Measurements from ENCODE around the gene NFASC. TPM values are rescaled to one million over a fixed set of nuclear protein-coding genes. Genes with fewer than 3 reads are reported as not detected.

The NFASC gene
- total RNA-seq, 1 donor from 2014 or later = 0.18 TPM

DNA sequence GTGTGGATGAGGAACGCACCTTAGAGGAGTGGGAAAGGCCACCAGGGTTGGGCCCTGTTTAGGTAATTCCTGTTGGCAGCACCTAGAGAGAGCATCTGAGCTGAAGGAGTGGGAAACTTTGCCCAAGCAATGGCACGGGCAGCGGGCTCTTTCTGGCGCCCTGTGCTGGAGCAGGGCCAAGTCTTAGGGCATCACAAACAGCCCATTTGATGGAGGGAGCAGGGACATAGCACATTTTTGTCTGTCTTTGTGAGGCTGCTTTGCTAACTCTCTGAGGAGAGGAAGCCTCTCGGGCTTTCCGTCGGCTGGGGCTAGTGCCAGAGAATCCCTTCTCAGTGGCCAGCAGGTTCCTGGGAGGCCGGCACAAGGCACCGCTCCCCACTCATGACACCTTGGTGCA is 149.8 kb downstream of the NFASC start:
- no peak overlapping the region for H3K27ac Mint-ChIP-seq
- no peaks in the 10 kb centered on the region for H3K4me1 Mint-ChIP-seq (ENCODE audit: low read depth)
- peaks cover 1% of the 10 kb centered on the region for H3K27me3 Mint-ChIP-seq (ENCODE audit: low read depth)
- no peaks in the 10 kb centered on the region for H3K9me3 Mint-ChIP-seq
- no peak for DNase-seq (ENCODE audit: low spot score)
- H3K4me3 Mint-ChIP-seq (ENCODE audit: low read depth) = no peak overlapping the region
- intact Hi-C loops (cut with micrococcal nuclease) = no loop called here
- no peaks in the 10 kb centered on the region for H3K36me3 Mint-ChIP-seq (ENCODE audit: low read depth)

DNA sequence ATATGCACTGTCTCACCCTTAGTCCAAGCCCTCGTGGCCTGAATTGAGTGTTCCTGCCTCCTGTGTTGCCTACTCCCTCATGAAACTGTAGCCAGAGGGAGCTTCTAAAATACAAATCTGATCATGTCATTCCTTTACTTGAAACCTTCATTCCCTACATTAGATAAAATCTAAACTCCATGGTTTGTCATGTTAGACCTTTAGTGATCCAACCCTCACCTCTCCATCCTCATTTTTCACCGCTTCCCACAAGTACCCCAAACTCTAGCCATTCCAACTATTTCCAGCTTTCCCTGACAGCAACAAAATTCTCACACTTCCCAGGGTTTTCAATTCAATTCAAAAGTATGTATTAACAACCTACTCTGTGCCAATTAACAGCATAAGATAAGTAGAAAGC is 154.0 kb downstream of the NFASC start:
- peaks cover 1% of the 10 kb centered on the region for H3K27me3 Mint-ChIP-seq (ENCODE audit: low read depth)
- no peak for DNase-seq (ENCODE audit: low spot score)
- H3K4me1 Mint-ChIP-seq (ENCODE audit: low read depth) = no peaks in the 10 kb centered on the region
- no peaks in the 10 kb centered on the region for H3K9me3 Mint-ChIP-seq
- H3K4me3 Mint-ChIP-seq (ENCODE audit: low read depth) = no peak overlapping the region
- intact Hi-C loops (cut with micrococcal nuclease) = no loop called here
- H3K27ac Mint-ChIP-seq = no peak overlapping the region
- H3K36me3 Mint-ChIP-seq (ENCODE audit: low read depth) = no peaks in the 10 kb centered on the region

DNA sequence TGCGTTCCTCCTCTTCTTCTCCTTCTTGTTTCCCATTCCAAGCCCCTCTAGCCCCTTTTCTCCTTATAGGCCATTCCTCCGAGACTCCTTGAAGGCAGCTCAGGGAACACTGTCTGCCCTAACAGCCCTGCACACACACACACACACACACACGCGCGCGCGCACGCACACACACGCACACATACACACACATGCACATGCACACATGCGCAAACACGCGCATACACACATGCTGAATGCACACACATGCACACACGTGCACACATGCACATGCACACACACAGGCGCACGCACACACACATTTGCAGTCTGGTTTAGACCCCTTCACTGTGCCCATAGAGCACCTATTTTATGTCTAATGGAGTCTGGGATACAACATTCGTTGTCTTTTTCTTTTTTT is 154.6 kb downstream of the NFASC start:
- no peaks in the 10 kb centered on the region for H3K36me3 Mint-ChIP-seq (ENCODE audit: low read depth)
- DNase-seq (ENCODE audit: low spot score) = no peak
- H3K27me3 Mint-ChIP-seq (ENCODE audit: low read depth) = peaks cover 1% of the 10 kb centered on the region
- H3K27ac Mint-ChIP-seq = no peak overlapping the region
- H3K4me1 Mint-ChIP-seq (ENCODE audit: low read depth) = no peaks in the 10 kb centered on the region
- H3K9me3 Mint-ChIP-seq = no peaks in the 10 kb centered on the region
- intact Hi-C loops (cut with micrococcal nuclease) = no loop called here
- no peak overlapping the region for H3K4me3 Mint-ChIP-seq (ENCODE audit: low read depth)

DNA sequence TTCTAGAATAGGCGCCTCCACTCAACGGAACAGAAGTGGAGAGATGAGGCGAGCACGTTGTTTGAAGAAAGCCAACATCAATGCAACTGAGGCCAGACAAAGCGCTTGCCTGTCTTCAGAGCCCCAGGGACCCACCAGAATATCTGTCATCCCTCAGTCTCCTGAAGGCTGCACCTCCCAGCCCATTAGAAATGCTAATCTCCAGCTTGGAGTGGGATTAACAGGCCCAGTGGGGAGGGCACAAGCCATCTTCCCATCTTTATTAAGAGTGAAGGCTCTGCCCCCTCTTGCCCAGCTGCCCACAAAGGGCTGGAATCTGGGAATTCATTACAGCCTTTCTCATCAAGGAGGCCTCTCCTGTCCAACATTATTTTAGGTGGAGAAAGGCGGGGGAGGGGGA is 155.5 kb downstream of the NFASC start:
- intact Hi-C loops (cut with micrococcal nuclease) = no loop called here
- H3K27me3 Mint-ChIP-seq (ENCODE audit: low read depth) = peaks cover 1% of the 10 kb centered on the region
- no peaks in the 10 kb centered on the region for H3K36me3 Mint-ChIP-seq (ENCODE audit: low read depth)
- no peak for DNase-seq (ENCODE audit: low spot score)
- H3K9me3 Mint-ChIP-seq = no peaks in the 10 kb centered on the region
- no peak overlapping the region for H3K4me3 Mint-ChIP-seq (ENCODE audit: low read depth)
- no peak overlapping the region for H3K27ac Mint-ChIP-seq
- no peaks in the 10 kb centered on the region for H3K4me1 Mint-ChIP-seq (ENCODE audit: low read depth)

DNA sequence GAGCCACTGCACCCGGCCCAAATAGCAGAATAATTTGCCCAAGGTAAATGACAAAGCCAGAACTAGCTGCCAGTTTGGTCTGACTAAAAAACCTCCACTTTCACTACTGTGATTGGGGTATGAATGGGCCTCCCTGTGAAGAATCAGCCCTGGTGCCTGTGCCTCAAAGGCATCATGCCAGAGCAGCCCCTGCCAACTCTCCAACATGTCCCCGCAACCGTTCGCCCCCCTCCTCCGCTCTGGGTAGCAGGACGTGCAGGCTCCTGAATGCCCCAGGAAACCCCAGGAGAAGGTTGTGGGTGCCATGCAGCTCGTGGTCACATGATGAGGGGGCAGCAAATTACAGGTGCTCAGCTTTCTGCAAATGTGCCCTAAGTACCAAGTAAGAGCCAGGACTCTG is 157.7 kb downstream of the NFASC start:
- Mint-ChIP-seq H3K4me1 (ENCODE audit: low read depth) (no peaks in the 10 kb centered on the region), H3K27me3 (ENCODE audit: low read depth) (peaks cover 1% of the 10 kb centered on the region), H3K27ac (no peak overlapping the region), H3K9me3 (no peaks in the 10 kb centered on the region), H3K36me3 (ENCODE audit: low read depth) (no peaks in the 10 kb centered on the region), H3K4me3 (ENCODE audit: low read depth) (no peak overlapping the region)
- intact Hi-C loops (cut with micrococcal nuclease) = no loop called here
- DNase-seq (ENCODE audit: low spot score) = no peak

DNA sequence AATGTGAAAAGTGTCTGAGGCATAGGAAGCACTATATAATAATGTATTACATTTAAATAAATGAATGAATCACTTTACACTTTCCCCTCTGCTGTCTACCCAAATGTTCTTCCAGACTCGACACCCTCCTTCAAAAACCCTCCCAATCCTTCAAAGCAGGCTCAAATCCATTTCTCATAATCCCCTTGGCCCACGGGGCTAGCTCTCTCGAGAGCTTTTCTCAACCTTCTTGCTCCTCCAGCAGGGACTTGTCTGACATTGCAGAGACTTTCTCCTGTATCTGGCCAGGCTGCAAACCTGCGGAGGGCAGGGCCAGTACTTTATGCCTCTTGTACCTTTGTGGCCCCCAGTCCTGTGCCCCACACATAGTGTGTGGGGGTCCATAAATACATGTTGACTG is 158.3 kb downstream of the NFASC start:
- Mint-ChIP-seq H3K27ac (no peak overlapping the region), H3K4me3 (ENCODE audit: low read depth) (no peak overlapping the region), H3K27me3 (ENCODE audit: low read depth) (peaks cover 1% of the 10 kb centered on the region), H3K9me3 (no peaks in the 10 kb centered on the region), H3K36me3 (ENCODE audit: low read depth) (no peaks in the 10 kb centered on the region), H3K4me1 (ENCODE audit: low read depth) (no peaks in the 10 kb centered on the region)
- intact Hi-C loops (cut with micrococcal nuclease) = no loop called here
- no peak for DNase-seq (ENCODE audit: low spot score)

- intact Hi-C loops (cut with micrococcal nuclease) = no loop called here
- Mint-ChIP-seq H3K27ac (no peak overlapping the region), H3K27me3 (ENCODE audit: low read depth) (peaks cover 2% of the 10 kb centered on the region), H3K4me1 (ENCODE audit: low read depth) (no peaks in the 10 kb centered on the region), H3K36me3 (ENCODE audit: low read depth) (no peaks in the 10 kb centered on the region), H3K4me3 (ENCODE audit: low read depth) (no peak overlapping the region), H3K9me3 (no peaks in the 10 kb centered on the region)
- DNase-seq (ENCODE audit: low spot score) = no peak
These were observed 159.6 kb downstream of the NFASC start for GRCh38 chr1:205030241-205030640.

DNA sequence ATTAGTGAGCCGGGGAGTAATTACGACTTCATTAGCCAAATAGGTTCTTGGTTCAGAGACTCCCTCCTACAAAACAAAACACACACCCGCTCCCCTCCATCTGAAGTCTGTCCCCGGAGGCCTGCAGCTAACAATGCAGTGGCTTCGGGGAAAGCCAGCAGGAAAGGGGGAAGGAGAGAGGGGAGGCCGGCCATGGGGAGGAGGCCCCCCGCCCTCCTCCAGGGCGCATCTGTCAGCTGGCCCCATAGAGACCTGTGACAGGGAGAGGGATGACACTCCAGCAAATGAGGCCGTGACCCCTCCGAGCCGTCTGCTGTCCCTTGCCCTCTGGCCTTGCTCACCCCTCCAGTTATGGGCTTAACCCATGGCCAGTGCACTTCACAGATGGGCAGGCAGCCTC is 160.2 kb downstream of the NFASC start:
- H3K27me3 Mint-ChIP-seq (ENCODE audit: low read depth) = peaks cover 7% of the 10 kb centered on the region
- no peaks in the 10 kb centered on the region for H3K36me3 Mint-ChIP-seq (ENCODE audit: low read depth)
- no peaks in the 10 kb centered on the region for H3K9me3 Mint-ChIP-seq
- H3K4me1 Mint-ChIP-seq (ENCODE audit: low read depth) = no peaks in the 10 kb centered on the region
- H3K27ac Mint-ChIP-seq = no peak overlapping the region
- H3K4me3 Mint-ChIP-seq (ENCODE audit: low read depth) = no peak overlapping the region
- no peak for DNase-seq (ENCODE audit: low spot score)
- intact Hi-C loops (cut with micrococcal nuclease) = no loop called here

- peaks cover 13% of the 10 kb centered on the region for H3K27me3 Mint-ChIP-seq (ENCODE audit: low read depth)
These were observed 161.8 kb downstream of the NFASC start for GRCh38 chr1:205032508-205032907.

DNA sequence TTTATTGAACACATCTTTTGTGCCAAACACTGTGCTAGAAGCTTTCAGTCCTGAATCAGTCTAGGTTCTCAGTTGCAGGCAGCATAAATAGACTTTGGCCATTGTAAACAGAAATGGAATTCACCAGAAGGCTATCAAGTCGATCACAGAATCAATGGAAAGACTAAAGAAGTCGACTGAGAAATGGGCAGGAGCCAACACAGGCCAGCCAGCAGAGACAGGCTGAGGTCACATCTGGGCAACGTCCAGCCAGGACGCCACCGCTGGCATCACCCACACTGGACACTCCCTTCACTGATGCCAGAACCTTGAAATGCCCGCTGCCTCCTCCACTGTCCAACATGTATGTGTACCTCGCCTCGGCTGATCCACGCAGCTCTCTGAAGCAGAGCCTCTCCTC is 166.9 kb downstream of the NFASC start:
- no peaks in the 10 kb centered on the region for H3K4me1 Mint-ChIP-seq (ENCODE audit: low read depth)
- no peak overlapping the region for H3K27ac Mint-ChIP-seq
- no peaks in the 10 kb centered on the region for H3K9me3 Mint-ChIP-seq

More at GRCh38 chr1:205032508-205032907, 161.8 kb downstream of the NFASC start:
- Mint-ChIP-seq H3K36me3 (ENCODE audit: low read depth) (no peaks in the 10 kb centered on the region), H3K4me3 (ENCODE audit: low read depth) (no peak overlapping the region), H3K4me1 (ENCODE audit: low read depth) (no peaks in the 10 kb centered on the region), H3K27ac (no peak overlapping the region), H3K9me3 (no peaks in the 10 kb centered on the region)
- intact Hi-C loops (cut with micrococcal nuclease) = no loop called here
- DNase-seq (ENCODE audit: low spot score) = no peak

DNA sequence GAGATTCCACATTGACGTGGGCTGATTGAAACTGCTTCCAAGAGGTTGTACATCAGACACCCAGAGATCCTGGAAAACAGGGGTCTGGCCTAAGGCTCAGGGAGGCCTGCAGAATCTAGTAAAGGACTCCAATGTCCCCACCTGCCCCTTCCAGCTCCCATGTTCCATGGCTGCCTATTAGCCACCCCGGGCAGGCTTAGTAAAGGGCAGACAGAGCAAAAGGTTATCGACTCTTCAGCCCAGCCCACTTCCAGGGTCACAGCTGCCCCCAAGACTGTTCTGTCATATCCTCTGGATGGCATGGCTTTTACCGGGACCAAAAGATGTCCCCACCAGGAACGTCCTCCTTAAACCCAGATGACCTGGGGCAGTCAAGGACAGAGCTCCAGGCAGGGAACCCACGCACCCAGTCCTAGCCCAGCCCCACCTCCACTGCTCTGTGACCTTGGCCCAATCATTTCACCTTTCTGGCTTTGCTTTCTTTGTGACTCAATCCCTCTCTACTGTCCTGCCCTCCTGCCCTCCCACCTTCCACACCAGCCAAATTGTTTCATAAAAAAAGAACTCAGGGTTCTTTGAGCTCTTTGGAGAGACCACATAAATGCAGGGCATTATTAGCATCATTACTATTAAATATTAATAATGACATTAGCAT is 167.6 kb downstream of the NFASC start:
- no peaks in the 10 kb centered on the region for H3K9me3 Mint-ChIP-seq
- no peak overlapping the region for H3K27ac Mint-ChIP-seq
- intact Hi-C loops (cut with micrococcal nuclease) = no loop called here
- no peak for DNase-seq (ENCODE audit: low spot score)
- H3K4me1 Mint-ChIP-seq (ENCODE audit: low read depth) = no peaks in the 10 kb centered on the region
- peaks cover 36% of the 10 kb centered on the region for H3K27me3 Mint-ChIP-seq (ENCODE audit: low read depth)
- no peaks in the 10 kb centered on the region for H3K36me3 Mint-ChIP-seq (ENCODE audit: low read depth)
- no peak overlapping the region for H3K4me3 Mint-ChIP-seq (ENCODE audit: low read depth)

More for the DNA sequence above, 166.9 kb downstream of the NFASC start:
- no peak for DNase-seq (ENCODE audit: low spot score)
- peaks cover 33% of the 10 kb centered on the region for H3K27me3 Mint-ChIP-seq (ENCODE audit: low read depth)
- no peaks in the 10 kb centered on the region for H3K36me3 Mint-ChIP-seq (ENCODE audit: low read depth)
- intact Hi-C loops (cut with micrococcal nuclease) = no loop called here
- no peak overlapping the region for H3K4me3 Mint-ChIP-seq (ENCODE audit: low read depth)

DNA sequence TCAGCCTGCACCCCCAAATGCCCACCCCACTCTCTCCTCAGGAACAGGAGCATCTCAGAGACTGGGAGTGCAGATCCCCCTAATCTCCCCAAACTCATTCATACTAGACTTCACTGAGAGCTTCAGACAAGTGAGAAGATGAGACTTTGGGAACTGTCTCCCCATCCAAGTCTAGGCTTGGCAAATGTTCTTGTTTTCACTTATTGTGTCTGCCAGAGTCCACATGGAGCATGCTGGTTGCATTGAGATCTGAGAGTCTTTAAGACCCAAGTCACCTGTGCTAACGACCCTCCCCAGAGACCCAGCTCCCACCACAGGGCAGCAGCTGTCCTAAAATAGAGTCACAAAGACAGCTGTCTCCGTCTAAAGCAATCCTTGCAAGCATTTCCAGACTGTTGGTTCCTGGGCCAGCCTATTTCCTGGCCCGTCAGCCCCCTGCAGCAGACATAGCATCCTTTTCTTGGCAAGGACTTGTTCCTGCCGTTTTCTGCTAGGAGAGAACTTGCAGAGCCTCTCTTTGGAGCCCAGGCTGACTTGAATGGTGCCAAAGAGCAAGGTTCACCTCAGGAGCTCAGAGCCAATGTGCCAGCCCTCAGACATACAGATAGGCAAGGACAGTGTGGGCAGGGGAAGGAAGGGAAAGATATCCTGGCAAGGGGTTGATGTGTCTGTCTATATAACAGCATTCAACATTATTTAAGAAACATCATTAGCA is 170.5 kb downstream of the NFASC start:
- Mint-ChIP-seq H3K27ac (no peak overlapping the region), H3K4me3 (ENCODE audit: low read depth) (no peak overlapping the region), H3K4me1 (ENCODE audit: low read depth) (no peaks in the 10 kb centered on the region), H3K36me3 (ENCODE audit: low read depth) (no peaks in the 10 kb centered on the region), H3K27me3 (ENCODE audit: low read depth) (peaks cover 51% of the 10 kb centered on the region), H3K9me3 (no peaks in the 10 kb centered on the region)
- no peak for DNase-seq (ENCODE audit: low spot score)
- intact Hi-C loops (cut with micrococcal nuclease) = no loop called here

GRCh38 chr1:205041998-205042910 is 171.6 kb downstream of the NFASC start:
- no peak overlapping the region for H3K27ac Mint-ChIP-seq
- DNase-seq (ENCODE audit: low spot score) = no peak
- H3K27me3 Mint-ChIP-seq (ENCODE audit: low read depth) = peaks cover 46% of the 10 kb centered on the region
- intact Hi-C loops (cut with micrococcal nuclease) = no loop called here
- H3K9me3 Mint-ChIP-seq = no peaks in the 10 kb centered on the region
- H3K4me3 Mint-ChIP-seq (ENCODE audit: low read depth) = no peak overlapping the region
- H3K36me3 Mint-ChIP-seq (ENCODE audit: low read depth) = no peaks in the 10 kb centered on the region
- no peaks in the 10 kb centered on the region for H3K4me1 Mint-ChIP-seq (ENCODE audit: low read depth)

Data from activated T-helper 2 cell treated with anti-CD3 and anti-CD28 coated beads, Interferon-gamma antibody, Interleukin-2, Interleukin-4, amounts not matched to agents 10 μg/mL and 5 μg/mL and 100 μg/mL, durations not matched to agents 14 hours and 24 hours and 36 hours (primary cell).